CD14-positive monocyte (primary cell): Measurements from ENCODE around the gene CGAS. TPM values are rescaled to one million over a fixed set of nuclear protein-coding genes. Genes with fewer than 3 reads are reported as not detected.
"Not testable (repeated sequence)": the region's sequence is repeated elsewhere in the genome, so short reads cannot be mapped to it uniquely, and the experiment has no call there.

Experiments
- DNase-seq, 3 donors: peaks; one replicate each; pipeline ENCODE4 v3.0.0-alpha.2; 2011 to 2022
- H2AFZ ChIP-seq: 2 replicates; pipeline ENCODE4 v1.6.0; 2012; ENCODE audit warnings: mild to moderate bottlenecking, low read depth, low read length, inconsistent platforms; ENCODE audit not compliant: insufficient read depth, poor library complexity, severe bottlenecking
- H3K27ac ChIP-seq, 2 donors: 1 replicate in 1 of 2; 2 replicates in 1 of 2; pipeline ENCODE4 v1.5.1; 2012 to 2013; ENCODE audit warnings: low read length in 2 of 2, control low read depth in 1 of 2, inconsistent platforms in 1 of 2, low read depth in 1 of 2, mild to moderate bottlenecking in 1 of 2
- H3K27me3 ChIP-seq, 2 donors: one replicate each; pipeline versions ENCODE4 v1.6.0 to v1.6.1; 2011 to 2013; ENCODE audit warnings: low read length in 2 of 2; ENCODE audit not compliant: control insufficient read depth in 2 of 2, insufficient read depth in 2 of 2
- H3K36me3 ChIP-seq, 2 donors: replicated peaks in 1 of 2; 1 replicate in 1 of 2; 2 replicates in 1 of 2; pipeline versions ENCODE4 v1.5.1 to v1.6.1; 2012 to 2013; ENCODE audit warnings: low read length in 2 of 2, control low read depth in 1 of 2, inconsistent platforms in 1 of 2, mild to moderate bottlenecking in 1 of 2; ENCODE audit not compliant: insufficient read depth in 2 of 2, control insufficient read depth in 1 of 2
- H3K4me1 ChIP-seq, 2 donors: 1 replicate in 1 of 2; 2 replicates in 1 of 2; pipeline versions ENCODE4 v1.5.1 to v1.6.1; 2012 to 2013; ENCODE audit warnings: low read length in 2 of 2, control low read depth in 1 of 2, inconsistent platforms in 1 of 2, mild to moderate bottlenecking in 1 of 2, moderate library complexity in 1 of 2; ENCODE audit not compliant: insufficient read depth in 2 of 2, control insufficient read depth in 1 of 2
- H3K4me2 ChIP-seq: replicated peaks from 2 replicates; pipeline ENCODE3; 2012; ENCODE audit warnings: low read length, moderate library complexity, mild to moderate bottlenecking; ENCODE audit not compliant: poor library complexity, severe bottlenecking; ENCODE audit errors: extremely low read depth
- H3K4me3 ChIP-seq, 3 experiments: fragments of 200-600 bp in 1 of 3; sonication (generic) in 1 of 3; replicated peaks in 1 of 3; 1 replicate in 2 of 3; 2 replicates in 1 of 3; pipeline ENCODE4 v1.5.1; 2011 to 2013; ENCODE audit warnings: low read length in 3 of 3, mild to moderate bottlenecking in 3 of 3, control low read depth in 2 of 3, low read depth in 2 of 3, inconsistent platforms in 1 of 3, moderate library complexity in 1 of 3
- H3K79me2 ChIP-seq: 2 replicates; pipeline ENCODE4 v1.6.0; 2012; ENCODE audit warnings: mild to moderate bottlenecking, control low read depth, inconsistent platforms, low read length, moderate library complexity; ENCODE audit not compliant: insufficient read depth
- H3K9ac ChIP-seq: 2 replicates; pipeline ENCODE4 v1.6.0; 2017; ENCODE audit warnings: low read length, mild to moderate bottlenecking; ENCODE audit not compliant: insufficient read depth, poor library complexity, severe bottlenecking
- H3K9me3 ChIP-seq, 2 donors: replicated peaks in 1 of 2; 1 replicate in 1 of 2; 2 replicates in 1 of 2; pipeline versions ENCODE4 v1.5.1 to v1.6.1; 2012 to 2013; ENCODE audit warnings: low read length in 2 of 2, control low read depth in 1 of 2; ENCODE audit not compliant: control insufficient read depth in 1 of 2, insufficient read depth in 1 of 2
- H4K20me1 ChIP-seq: 2 replicates; pipeline ENCODE4 v1.6.0; 2012; ENCODE audit warnings: mild to moderate bottlenecking, low read length, control low read depth, moderate library complexity; ENCODE audit not compliant: insufficient read depth
- H3K27ac Mint-ChIP-seq, 7 donors: one replicate each; pipeline ENCODE4 v1.8.0; 2020; ENCODE audit warnings: mild to moderate bottlenecking in 7 of 7, mixed read lengths in 7 of 7, moderate library complexity in 6 of 7, inconsistent platforms in 2 of 7
- H3K27me3 Mint-ChIP-seq, 3 donors: one replicate each; pipeline ENCODE4 v1.8.0; 2021 to 2022; ENCODE audit warnings: low read depth in 3 of 3, mild to moderate bottlenecking in 3 of 3, mixed read lengths in 3 of 3, moderate library complexity in 3 of 3, inconsistent platforms in 1 of 3
- H3K36me3 Mint-ChIP-seq, 2 donors: one replicate each; pipeline ENCODE4 v1.8.0; 2020; ENCODE audit warnings: mixed read lengths in 2 of 2, inconsistent platforms in 1 of 2, mild to moderate bottlenecking in 1 of 2
- H3K4me1 Mint-ChIP-seq: one replicate; pipeline ENCODE4 v1.8.0; 2020; ENCODE audit warnings: mild to moderate bottlenecking, mixed read lengths
- H3K4me3 Mint-ChIP-seq, 2 donors: one replicate each; pipeline ENCODE4 v1.8.0; 2020; ENCODE audit warnings: mild to moderate bottlenecking in 2 of 2, mixed read lengths in 2 of 2, moderate library complexity in 1 of 2
- H3K9me3 Mint-ChIP-seq, 7 donors: one replicate each; pipeline ENCODE4 v1.8.0; 2020 to 2022; ENCODE audit warnings: mixed read lengths in 7 of 7, mild to moderate bottlenecking in 6 of 7, moderate library complexity in 6 of 7, inconsistent platforms in 2 of 7
- WGBS: methylation state at CpG from one replicate; pipeline ENCODE4 v1.1.5; 2013; ENCODE audit warnings: missing lambda C conversion rate; ENCODE audit not compliant: insufficient coverage; 5-methylcytosine and 5-hydroxymethylcytosine counted together
- intact Hi-C, 2 donors: fragments of 100-400 bp; cut with micrococcal nuclease; formaldehyde crosslinking; loops; one replicate each; pipeline versions ENCODE4 v1.15.0 to v1.15.1; 2023
- polyA plus RNA-seq, 3 donors: library from polyadenylated mRNA; depleted of rRNA in 1 of 3; unstranded in 2 of 3; stranded (reverse) in 1 of 3; fragments of 300-500 nt in 2 of 3; fragments of >200 nt in 1 of 3; fragmentation: Illumina TruSeq in 2 of 3; gene quantifications; 1 replicate in 2 of 3; 2 replicates in 1 of 3; pipeline ENCODE4 v1.2.3, GENCODE V29; 2012 to 2021
- TF ChIP-seq, protein P1 (sequence below): fragments of 200-600 bp; IDR thresholded peaks from one replicate; pipeline ENCODE4 v1.8.0; 2022; ENCODE audit warnings: antibody characterized with exemption, mild to moderate bottlenecking

The CGAS gene
- polyA plus RNA-seq, 3 donors: 4.9 to 13.9 (median 6.7) TPM

DNA sequence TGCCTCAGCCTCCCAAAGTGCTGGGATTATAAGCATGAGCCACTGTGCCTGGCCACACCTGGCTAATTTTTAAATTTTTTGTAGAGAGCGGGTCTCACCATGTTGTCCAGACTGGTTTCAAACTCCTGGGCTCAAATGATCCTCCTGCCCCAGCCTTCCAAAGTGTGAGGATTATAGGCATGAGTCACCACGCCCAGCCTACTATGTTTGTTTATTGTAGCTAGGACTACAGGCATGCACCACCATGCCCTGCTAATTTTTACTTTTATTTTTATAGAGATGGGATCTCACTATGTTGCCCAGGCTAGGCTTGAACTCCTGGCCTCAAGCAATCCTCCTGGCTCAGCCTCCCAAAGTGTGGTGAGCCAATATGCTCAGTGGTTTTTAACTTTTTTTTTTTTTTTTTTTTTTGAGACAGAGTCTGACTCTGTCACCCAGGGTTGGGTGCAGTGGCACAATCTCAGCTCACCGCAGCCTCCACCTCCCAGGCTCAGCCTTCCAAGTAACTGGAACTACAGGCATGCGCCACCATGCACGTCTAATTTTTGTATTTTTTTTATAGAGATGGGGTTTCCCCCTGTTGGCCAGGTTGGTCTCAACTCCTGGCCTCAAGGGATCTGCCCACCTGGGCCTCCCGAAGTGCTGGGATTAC lies 69.5 kb downstream of the CGAS start:
- Histone ChIP-seq H3K4me2 (no peak overlapping the region), H3K4me3 (no peak overlapping the region), H3K9ac (no peak overlapping the region), H3K36me3 (no peaks in the 10 kb centered on the region), H3K79me2 (no peaks in the 10 kb centered on the region), H3K27me3 (no peaks in the 10 kb centered on the region), H3K27ac (no peak overlapping the region), H3K4me1 (no peaks in the 10 kb centered on the region), H2AFZ (no peak overlapping the region), H3K9me3 (no peaks in the 10 kb centered on the region), H4K20me1 (no peaks in the 10 kb centered on the region)
- TF ChIP-seq, protein P1, sequence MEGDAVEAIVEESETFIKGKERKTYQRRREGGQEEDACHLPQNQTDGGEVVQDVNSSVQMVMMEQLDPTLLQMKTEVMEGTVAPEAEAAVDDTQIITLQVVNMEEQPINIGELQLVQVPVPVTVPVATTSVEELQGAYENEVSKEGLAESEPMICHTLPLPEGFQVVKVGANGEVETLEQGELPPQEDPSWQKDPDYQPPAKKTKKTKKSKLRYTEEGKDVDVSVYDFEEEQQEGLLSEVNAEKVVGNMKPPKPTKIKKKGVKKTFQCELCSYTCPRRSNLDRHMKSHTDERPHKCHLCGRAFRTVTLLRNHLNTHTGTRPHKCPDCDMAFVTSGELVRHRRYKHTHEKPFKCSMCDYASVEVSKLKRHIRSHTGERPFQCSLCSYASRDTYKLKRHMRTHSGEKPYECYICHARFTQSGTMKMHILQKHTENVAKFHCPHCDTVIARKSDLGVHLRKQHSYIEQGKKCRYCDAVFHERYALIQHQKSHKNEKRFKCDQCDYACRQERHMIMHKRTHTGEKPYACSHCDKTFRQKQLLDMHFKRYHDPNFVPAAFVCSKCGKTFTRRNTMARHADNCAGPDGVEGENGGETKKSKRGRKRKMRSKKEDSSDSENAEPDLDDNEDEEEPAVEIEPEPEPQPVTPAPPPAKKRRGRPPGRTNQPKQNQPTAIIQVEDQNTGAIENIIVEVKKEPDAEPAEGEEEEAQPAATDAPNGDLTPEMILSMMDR: no peak
- intact Hi-C loops: no loop called here
- Mint-ChIP-seq H3K4me1 (no peaks in the 10 kb centered on the region), H3K4me3 (no peak overlapping the region), H3K27me3 (peaks cover 0 to 5% (median 2%) of the 10 kb centered on the region in 3 donors), H3K9me3 (no peaks in the 10 kb centered on the region), H3K36me3 (no peaks in the 10 kb centered on the region), H3K27ac (no peak overlapping the region)
- WGBS: 100% methylated on average over 1 of the region's 6 CpGs
- no peak for DNase-seq

DNA sequence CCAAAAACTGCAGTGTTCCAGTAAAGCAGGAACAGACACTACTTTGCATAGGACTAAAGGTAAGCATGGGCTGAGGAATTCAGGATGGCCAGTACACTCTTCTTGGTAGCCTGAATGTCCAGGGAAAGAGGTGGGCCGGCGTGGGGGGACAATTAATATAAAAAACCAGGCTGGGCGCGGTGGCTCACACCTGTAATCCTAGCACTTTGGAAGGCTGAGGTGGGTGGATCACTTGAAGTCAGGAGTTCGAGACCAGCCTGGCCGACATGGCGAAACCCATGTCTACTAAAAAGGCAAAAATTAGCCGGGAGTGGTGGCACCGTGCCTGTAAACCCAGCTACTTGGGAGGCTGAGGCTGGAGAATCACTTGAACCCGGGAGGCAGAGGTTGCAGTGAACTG lies 70.6 kb downstream of the CGAS start:
- H3K79me2 ChIP-seq, H3K9me3 Mint-ChIP-seq, H3K4me3 ChIP-seq, H2AFZ ChIP-seq, H3K27ac Mint-ChIP-seq, H3K4me3 Mint-ChIP-seq, H4K20me1 ChIP-seq, H3K4me1 ChIP-seq, H3K27me3 Mint-ChIP-seq, H3K9ac ChIP-seq, H3K9me3 ChIP-seq, H3K4me1 Mint-ChIP-seq, intact Hi-C loops, H3K4me2 ChIP-seq, H3K27me3 ChIP-seq, H3K36me3 ChIP-seq, DNase-seq, H3K36me3 Mint-ChIP-seq, H3K27ac ChIP-seq: not testable (repeated sequence)
- WGBS: 93% methylated on average over 10 of the region's 10 CpGs
